GM10248 (cell line): ENCODE measurements around the gene PLAC1.

Experiments
- CTCF ChIA-PET: fragments of 300-600 bp; sonication (Branson Sonifier 250); formaldehyde crosslinking; extraction: SDS; loops from one replicate; lab custom pipeline; 2021; ENCODE audit warnings: antibody characterized with exemption; lab: Yijun Ruan, JAX
- POLR2A ChIA-PET: fragments of 350-650 bp; sonication (Branson Sonifier 250); formaldehyde crosslinking; extraction: SDS; loops from one replicate; lab custom pipeline; 2020; ENCODE audit warnings: antibody characterized with exemption; lab: Yijun Ruan, JAX
- DNase-seq: peaks from one replicate; pipeline ENCODE4 v3.0.0; 2012; ENCODE audit errors: extremely low spot score
- CTCF ChIP-seq: IDR thresholded peaks from 2 replicates; pipeline ENCODE4 v1.5.1; 2012; ENCODE audit warnings: mild to moderate bottlenecking, low read depth; ENCODE audit errors: extremely low read depth, missing control alignments, control extremely low read depth

The PLAC1 gene

GRCh38 chrX:134650701-134651100, 7.6 kb downstream of the PLAC1 start:
- DNase-seq: no peak
- TF ChIP-seq CTCF: no peak
- ChIA-PET POLR2A (no interaction called here), CTCF (no interaction called here)

GRCh38 chrX:134649770-134650169, 8.5 kb downstream of the PLAC1 start:
- DNase-seq: no peak
- ChIA-PET CTCF (no interaction called here), POLR2A (no interaction called here)
- TF ChIP-seq CTCF: no peak

GRCh38 chrX:134647477-134647877, 10.8 kb downstream of the PLAC1 start:
- TF ChIP-seq CTCF: no peak
- POLR2A ChIA-PET: no interaction called here
- CTCF ChIA-PET: no interaction called here
- no peak for DNase-seq

GRCh38 chrX:134646691-134647090, 11.6 kb downstream of the PLAC1 start:
- DNase-seq: no peak
- POLR2A ChIA-PET: no interaction called here
- TF ChIP-seq CTCF: no peak
- CTCF ChIA-PET: no interaction called here

GRCh38 chrX:134645936-134646543, 12.2 kb downstream of the PLAC1 start:
- CTCF ChIA-PET: interaction anchor here (1.0 kb wide), 1 partner anchor 12 kb away, joined by 3 read pairs; no protein-coding TSS in a partner anchor
- POLR2A ChIA-PET: no interaction called here
- DNase-seq: no peak
- TF ChIP-seq CTCF: no peak

- ChIA-PET CTCF (interaction anchor here (1.6 kb wide), 1 partner anchor 18 kb away, joined by 4 read pairs; no protein-coding TSS in a partner anchor), POLR2A (no interaction called here)
- TF ChIP-seq CTCF: no peak
- no peak for DNase-seq
Measured at GRCh38 chrX:134642386-134642785, 15.9 kb downstream of the PLAC1 start.

- CTCF ChIA-PET: interaction anchor here (1.6 kb wide), 1 partner anchor 17 kb away, joined by 4 read pairs; no protein-coding TSS in a partner anchor
- DNase-seq: no peak
- no peak for TF ChIP-seq CTCF
- POLR2A ChIA-PET: no interaction called here
Measured at GRCh38 chrX:134641346-134641745, 16.9 kb downstream of the PLAC1 start.
